Hepatocyte (in vitro differentiated cells): ENCODE measurements around the gene DNAJC5G. TPM values are rescaled to one million over a fixed set of nuclear protein-coding genes. Genes with fewer than 3 reads are reported as not detected.

Experiments used
- DNase-seq: peaks from one replicate; pipeline ENCODE4 v3.0.0-alpha.2; 2016; ENCODE audit warnings: low spot score
- H2AFZ ChIP-seq: fragments of 200-600 bp; sonication (generic); 2 replicates; pipeline ENCODE4 v1.6.0; 2016; ENCODE audit warnings: antibody characterized with exemption, mild to moderate bottlenecking
- H3K27ac ChIP-seq: fragments of 200-600 bp; sonication (generic); 2 replicates; pipeline ENCODE4 v1.5.1; 2016; ENCODE audit warnings: mild to moderate bottlenecking
- H3K27me3 ChIP-seq: fragments of 200-600 bp; sonication (generic); 2 replicates; pipeline ENCODE4 v1.6.1; 2016
- H3K36me3 ChIP-seq: fragments of 200-600 bp; sonication (generic); replicated peaks from 2 replicates; pipeline ENCODE4 v1.5.1; 2016; ENCODE audit warnings: low read depth; ENCODE audit not compliant: insufficient read depth
- H3K4me1 ChIP-seq: fragments of 200-600 bp; sonication (generic); 2 replicates; pipeline ENCODE4 v1.5.1; 2016; ENCODE audit warnings: mild to moderate bottlenecking, moderate library complexity; ENCODE audit not compliant: insufficient read depth
- H3K4me2 ChIP-seq: fragments of 200-600 bp; sonication (generic); 2 replicates; pipeline ENCODE4 v1.6.0; 2016
- H3K4me3 ChIP-seq: fragments of 200-600 bp; sonication (generic); 2 replicates; pipeline ENCODE4 v1.5.1; 2016; ENCODE audit warnings: mild to moderate bottlenecking
- H3K79me2 ChIP-seq: fragments of 200-600 bp; sonication (generic); 2 replicates; pipeline ENCODE4 v1.6.0; 2017; ENCODE audit warnings: mild to moderate bottlenecking
- H3K9me2 ChIP-seq: fragments of 200-600 bp; sonication (generic); replicated peaks from 2 replicates; pipeline ENCODE4 v1.6.0; 2017; ENCODE audit warnings: mild to moderate bottlenecking; ENCODE audit not compliant: insufficient read depth
- H3K9me3 ChIP-seq: fragments of 200-600 bp; sonication (generic); 2 replicates; pipeline ENCODE4 v1.5.1; 2016; ENCODE audit warnings: low read depth, mild to moderate bottlenecking
- H4K20me1 ChIP-seq: fragments of 200-600 bp; sonication (generic); 2 replicates; pipeline ENCODE4 v1.6.0; 2016; ENCODE audit warnings: mild to moderate bottlenecking; ENCODE audit not compliant: insufficient read depth, poor library complexity, severe bottlenecking
- CTCF ChIP-seq: fragments of 200-600 bp; sonication (generic); IDR thresholded peaks from 2 replicates; pipeline ENCODE4 v1.5.1; 2016; ENCODE audit warnings: antibody characterized with exemption, mild to moderate bottlenecking; ENCODE audit not compliant: poor library complexity
- EZH2 ChIP-seq: fragments of 200-600 bp; sonication (generic); IDR thresholded peaks from 2 replicates; pipeline ENCODE4 v1.6.1; 2016; ENCODE audit warnings: antibody characterized with exemption, mild to moderate bottlenecking, borderline replicate concordance
- EZH2phosphoT487 ChIP-seq: fragments of 200-600 bp; sonication (generic); IDR thresholded peaks from one replicate; pipeline ENCODE4 v1.6.1; 2018; ENCODE audit warnings: antibody characterized with exemption, mild to moderate bottlenecking, low read depth, moderate library complexity; ENCODE audit not compliant: unreplicated experiment, severe bottlenecking
- WGBS: methylation state at CpG from one replicate; pipeline ENCODE4 v1.1.6; 2016; ENCODE audit warnings: low lambda C conversion rate; ENCODE audit errors: missing lambda C conversion rate; 5-methylcytosine and 5-hydroxymethylcytosine counted together
- polyA plus RNA-seq: library from polyadenylated mRNA; unstranded; fragments of >200 nt; fragmentation: Nextera tagmentation; extraction: Ambion mirVana; gene quantifications from 2 replicates; pipeline ENCODE4 v1.2.1, GENCODE V29; 2016
- total RNA-seq: library from RNA; depleted of rRNA; stranded (reverse); fragments of >200 nt; gene quantifications from 2 replicates; pipeline ENCODE4 v1.2.3, GENCODE V29; 2014

DNAJC5G gene
- total and polyA plus RNA-seq, 2 experiments from 2014 or later, result not detected

DNA sequence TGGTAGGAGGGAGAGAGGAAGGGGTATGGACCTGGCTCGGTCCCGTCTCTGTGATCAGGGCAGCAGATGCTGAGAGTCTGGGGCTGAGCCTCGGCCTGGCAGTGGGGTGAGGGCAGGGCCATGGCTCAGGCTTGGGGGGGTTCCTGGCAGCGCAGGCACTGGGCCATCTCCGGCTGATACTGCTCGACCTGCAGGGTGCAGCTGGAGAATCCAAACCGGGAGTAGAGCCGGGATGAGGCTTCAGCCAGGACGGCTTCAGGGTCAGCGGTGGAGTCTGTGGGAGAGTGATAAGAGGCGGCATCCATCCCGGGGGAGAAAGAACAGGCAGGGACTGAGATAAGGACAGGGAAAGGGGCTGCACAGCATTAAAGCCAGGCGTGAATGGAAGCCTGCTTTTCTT lies 20.0 kb upstream of the DNAJC5G start:
- WGBS, result 35% methylated on average over 11 of the region's 13 CpGs
- Histone ChIP-seq H4K20me1 (no peaks in the 10 kb centered on the region), H3K4me1 (no peaks in the 10 kb centered on the region), H2AFZ (no peak overlapping the region), H3K27ac (no peak overlapping the region), H3K27me3 (peaks cover 50% of the 10 kb centered on the region), H3K9me2 (no peaks in the 10 kb centered on the region), H3K9me3 (no peaks in the 10 kb centered on the region), H3K4me2 (no peak overlapping the region), H3K79me2 (no peaks in the 10 kb centered on the region), H3K4me3 (no peak overlapping the region), H3K36me3 (no peaks in the 10 kb centered on the region)
- TF ChIP-seq EZH2 (no peak), EZH2phosphoT487 (no peak), CTCF (no peak)
- DNase-seq, result no peak

GRCh38 chr2:27255660-27256059 lies 19.6 kb upstream of the DNAJC5G start:
- no peak for TF ChIP-seq EZH2
- TF ChIP-seq EZH2phosphoT487, result no peak
- no peak for TF ChIP-seq CTCF
- H3K27me3 ChIP-seq, result peaks cover 52% of the 10 kb centered on the region
- DNase-seq, result no peak
- H3K4me3 ChIP-seq, result no peak overlapping the region
- H2AFZ ChIP-seq, result no peak overlapping the region
- no peaks in the 10 kb centered on the region for H3K9me3 ChIP-seq
- H3K4me2 ChIP-seq, result no peak overlapping the region
- H3K4me1 ChIP-seq, result no peaks in the 10 kb centered on the region
- H3K27ac ChIP-seq, result no peak overlapping the region
- no peaks in the 10 kb centered on the region for H3K9me2 ChIP-seq
- 42% methylated on average over 1 of the region's 1 CpG for WGBS
- H4K20me1 ChIP-seq, result no peaks in the 10 kb centered on the region
- no peaks in the 10 kb centered on the region for H3K36me3 ChIP-seq
- H3K79me2 ChIP-seq, result no peaks in the 10 kb centered on the region

DNA sequence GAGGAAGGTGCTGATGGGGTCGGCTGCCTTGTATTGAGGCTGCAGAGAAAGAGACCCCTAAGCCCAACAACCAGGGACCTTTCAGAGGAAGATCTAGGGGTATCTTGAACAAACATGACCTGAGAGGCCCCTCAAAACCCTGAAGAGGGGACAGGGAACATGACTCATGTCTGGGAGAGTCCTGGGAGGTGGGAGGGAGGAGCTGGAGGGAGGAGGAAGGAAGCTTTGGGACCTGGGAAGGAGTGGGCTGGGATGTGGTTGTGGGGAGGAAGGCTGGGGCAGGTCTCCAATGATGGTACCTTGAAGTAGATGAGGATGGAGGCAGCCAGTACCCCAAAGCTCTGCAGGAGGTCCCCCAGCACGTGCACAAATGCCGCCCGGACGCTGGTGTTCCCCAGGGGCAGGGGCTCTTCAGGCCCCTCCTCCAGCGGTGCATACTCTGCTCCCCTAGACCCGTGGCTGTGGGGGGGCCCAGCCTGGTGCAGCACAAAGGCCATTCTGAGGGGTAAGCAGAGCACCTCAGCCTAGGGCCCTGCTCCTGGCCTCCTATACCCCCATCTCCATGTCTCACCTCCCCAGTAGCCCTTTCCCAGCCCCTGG lies 18.3 kb upstream of the DNAJC5G start:
- no peak overlapping the region for H3K27ac ChIP-seq
- WGBS, result 86% methylated on average over 7 of the region's 7 CpGs
- H3K36me3 ChIP-seq, result no peaks in the 10 kb centered on the region
- no peak for DNase-seq
- H3K27me3 ChIP-seq, result peaks cover 57% of the 10 kb centered on the region
- H2AFZ ChIP-seq, result no peak overlapping the region
- H3K4me2 ChIP-seq, result no peak overlapping the region
- no peaks in the 10 kb centered on the region for H4K20me1 ChIP-seq
- H3K4me3 ChIP-seq, result no peak overlapping the region
- no peak for TF ChIP-seq EZH2
- TF ChIP-seq CTCF, result no peak
- TF ChIP-seq EZH2phosphoT487, result no peak
- no peaks in the 10 kb centered on the region for H3K9me2 ChIP-seq
- H3K79me2 ChIP-seq, result no peaks in the 10 kb centered on the region
- H3K9me3 ChIP-seq, result no peaks in the 10 kb centered on the region
- H3K4me1 ChIP-seq, result peaks cover 2% of the 10 kb centered on the region

- WGBS, result 91% methylated on average over 8 of the region's 8 CpGs
- peaks cover 68% of the 10 kb centered on the region for H3K27me3 ChIP-seq
These were observed 17.2 kb upstream of the DNAJC5G start for GRCh38 chr2:27258051-27258450.

More at GRCh38 chr2:27258051-27258450, 17.2 kb upstream of the DNAJC5G start:
- no peaks in the 10 kb centered on the region for H4K20me1 ChIP-seq
- H3K4me2 ChIP-seq, result no peak overlapping the region
- no peak overlapping the region for H2AFZ ChIP-seq
- H3K9me2 ChIP-seq, result no peaks in the 10 kb centered on the region
- no peak for DNase-seq
- peaks cover 11% of the 10 kb centered on the region for H3K4me1 ChIP-seq
- no peak for TF ChIP-seq CTCF
- H3K9me3 ChIP-seq, result no peaks in the 10 kb centered on the region
- no peak overlapping the region for H3K4me3 ChIP-seq
- H3K79me2 ChIP-seq, result no peaks in the 10 kb centered on the region
- no peak overlapping the region for H3K27ac ChIP-seq
- H3K36me3 ChIP-seq, result no peaks in the 10 kb centered on the region
